Activated T-helper 1 cell treated with anti-CD3 and anti-CD28 coated beads, Interleukin-12 subunit alpha, Interleukin-12 subunit beta, Interleukin-2, Interleukin-4 antibody, amounts not matched to agents 30 ng/mL and 10 ng/mL and 1 ng/mL, durations not matched to agents 14 hours and 24 hours and 36 hours (primary cell): ENCODE measurements around the gene SYT13. TPM values are rescaled to one million over a fixed set of nuclear protein-coding genes. Genes with fewer than 3 reads are reported as not detected.

ENCODE experiments used
- DNase-seq: peaks from one replicate; pipeline ENCODE4 v3.0.0; 2021; ENCODE audit warnings: low spot score
- H3K27ac Mint-ChIP-seq: one replicate; pipeline ENCODE4 v1.8.0; 2021; ENCODE audit warnings: mild to moderate bottlenecking, mixed read lengths
- H3K27me3 Mint-ChIP-seq: one replicate; pipeline ENCODE4 v1.8.0; 2022; ENCODE audit warnings: mild to moderate bottlenecking, moderate library complexity, mixed read lengths; ENCODE audit not compliant: insufficient read depth
- H3K36me3 Mint-ChIP-seq: one replicate; pipeline ENCODE4 v1.8.0; 2021; ENCODE audit warnings: low read depth, mixed read lengths
- H3K4me1 Mint-ChIP-seq: one replicate; pipeline ENCODE4 v1.8.0; 2021; ENCODE audit warnings: low read depth, mixed read lengths
- H3K4me3 Mint-ChIP-seq: one replicate; pipeline ENCODE4 v1.8.0; 2021; ENCODE audit warnings: mild to moderate bottlenecking, moderate library complexity, mixed read lengths
- H3K9me3 Mint-ChIP-seq: one replicate; pipeline ENCODE4 v1.8.0; 2021; ENCODE audit warnings: mixed read lengths
- intact Hi-C: fragments of 100-400 bp; cut with micrococcal nuclease; formaldehyde crosslinking; loops from one replicate; pipeline ENCODE4 v1.15.1; 2024
- total RNA-seq: library from RNA; stranded (reverse); gene quantifications from 2 replicates; pipeline ENCODE4 v1.2.3, GENCODE V29; 2022

SYT13 gene
- total RNA-seq, 1 donor from 2014 or later: not detected

GRCh38 chr11:45247433-45247832, 38.7 kb downstream of the SYT13 start:
- intact Hi-C loops: no loop called here
- no peak for DNase-seq
- Mint-ChIP-seq H3K9me3 (no peaks in the 10 kb centered on the region), H3K36me3 (no peaks in the 10 kb centered on the region), H3K27me3 (peaks cover 2% of the 10 kb centered on the region), H3K27ac (no peak overlapping the region), H3K4me3 (no peak overlapping the region), H3K4me1 (no peaks in the 10 kb centered on the region)

GRCh38 chr11:45246241-45246640, 39.9 kb downstream of the SYT13 start:
- no peak overlapping the region for H3K4me3 Mint-ChIP-seq
- intact Hi-C loops: no loop called here
- H3K36me3 Mint-ChIP-seq: no peaks in the 10 kb centered on the region
- no peak for DNase-seq
- peaks cover 2% of the 10 kb centered on the region for H3K27me3 Mint-ChIP-seq
- no peaks in the 10 kb centered on the region for H3K4me1 Mint-ChIP-seq
- no peak overlapping the region for H3K27ac Mint-ChIP-seq
- H3K9me3 Mint-ChIP-seq: no peaks in the 10 kb centered on the region

GRCh38 chr11:45245218-45246045, 40.7 kb downstream of the SYT13 start:
- no peak for DNase-seq
- Mint-ChIP-seq H3K27ac (no peak overlapping the region), H3K9me3 (no peaks in the 10 kb centered on the region), H3K4me1 (no peaks in the 10 kb centered on the region), H3K36me3 (no peaks in the 10 kb centered on the region), H3K27me3 (peaks cover 4% of the 10 kb centered on the region), H3K4me3 (no peak overlapping the region)
- intact Hi-C loops: no loop called here

- Mint-ChIP-seq H3K27ac (no peak overlapping the region), H3K9me3 (no peaks in the 10 kb centered on the region), H3K4me3 (no peak overlapping the region), H3K4me1 (no peaks in the 10 kb centered on the region), H3K36me3 (no peaks in the 10 kb centered on the region), H3K27me3 (peaks cover 4% of the 10 kb centered on the region)
- no peak for DNase-seq
- intact Hi-C loops: no loop called here
Measured at GRCh38 chr11:45243967-45244366, 42.2 kb downstream of the SYT13 start.

GRCh38 chr11:45239733-45240132, 46.4 kb downstream of the SYT13 start:
- intact Hi-C loops: no loop called here
- no peaks in the 10 kb centered on the region for H3K36me3 Mint-ChIP-seq
- H3K27ac Mint-ChIP-seq: no peak overlapping the region
- no peaks in the 10 kb centered on the region for H3K4me1 Mint-ChIP-seq
- no peak overlapping the region for H3K4me3 Mint-ChIP-seq
- no peak for DNase-seq
- peaks cover 10% of the 10 kb centered on the region for H3K27me3 Mint-ChIP-seq
- no peaks in the 10 kb centered on the region for H3K9me3 Mint-ChIP-seq

GRCh38 chr11:45238724-45239123, 47.4 kb downstream of the SYT13 start:
- peaks cover 10% of the 10 kb centered on the region for H3K27me3 Mint-ChIP-seq
- no peaks in the 10 kb centered on the region for H3K9me3 Mint-ChIP-seq
- H3K4me1 Mint-ChIP-seq: no peaks in the 10 kb centered on the region
- no peaks in the 10 kb centered on the region for H3K36me3 Mint-ChIP-seq
- DNase-seq: no peak
- H3K4me3 Mint-ChIP-seq: no peak overlapping the region
- H3K27ac Mint-ChIP-seq: no peak overlapping the region
- intact Hi-C loops: no loop called here

GRCh38 chr11:45237711-45238315, 48.3 kb downstream of the SYT13 start:
- H3K36me3 Mint-ChIP-seq: no peaks in the 10 kb centered on the region
- no peak overlapping the region for H3K27ac Mint-ChIP-seq
- no peaks in the 10 kb centered on the region for H3K9me3 Mint-ChIP-seq
- no peak for DNase-seq
- H3K4me3 Mint-ChIP-seq: no peak overlapping the region
- no peaks in the 10 kb centered on the region for H3K4me1 Mint-ChIP-seq
- peaks cover 10% of the 10 kb centered on the region for H3K27me3 Mint-ChIP-seq
- intact Hi-C loops: no loop called here

GRCh38 chr11:45234306-45235006, 51.7 kb downstream of the SYT13 start:
- H3K9me3 Mint-ChIP-seq: no peaks in the 10 kb centered on the region
- no peaks in the 10 kb centered on the region for H3K4me1 Mint-ChIP-seq
- peaks cover 7% of the 10 kb centered on the region for H3K27me3 Mint-ChIP-seq
- H3K36me3 Mint-ChIP-seq: no peaks in the 10 kb centered on the region
- no peak overlapping the region for H3K4me3 Mint-ChIP-seq
- DNase-seq: no peak
- no peak overlapping the region for H3K27ac Mint-ChIP-seq
- intact Hi-C loops: no loop called here

GRCh38 chr11:45233804-45234170, 52.4 kb downstream of the SYT13 start:
- Mint-ChIP-seq H3K4me3 (no peak overlapping the region), H3K4me1 (no peaks in the 10 kb centered on the region), H3K27me3 (peaks cover 7% of the 10 kb centered on the region), H3K27ac (no peak overlapping the region), H3K9me3 (no peaks in the 10 kb centered on the region), H3K36me3 (no peaks in the 10 kb centered on the region)
- no peak for DNase-seq
- intact Hi-C loops: no loop called here

GRCh38 chr11:45233121-45233803, 52.9 kb downstream of the SYT13 start:
- Mint-ChIP-seq H3K36me3 (no peaks in the 10 kb centered on the region), H3K27me3 (peaks cover 7% of the 10 kb centered on the region), H3K4me3 (no peak overlapping the region), H3K27ac (no peak overlapping the region), H3K9me3 (no peaks in the 10 kb centered on the region), H3K4me1 (no peaks in the 10 kb centered on the region)
- intact Hi-C loops: no loop called here
- peak; percentile 34 for DNase-seq

- Mint-ChIP-seq H3K27ac (no peak overlapping the region), H3K36me3 (no peaks in the 10 kb centered on the region)
- intact Hi-C loops: no loop called here
Measured at GRCh38 chr11:45232341-45233080, 53.6 kb downstream of the SYT13 start.

GRCh38 chr11:45229401-45230020, 56.6 kb downstream of the SYT13 start:
- Mint-ChIP-seq H3K27me3 (no peaks in the 10 kb centered on the region), H3K4me3 (no peak overlapping the region), H3K36me3 (no peaks in the 10 kb centered on the region), H3K4me1 (no peaks in the 10 kb centered on the region), H3K9me3 (no peaks in the 10 kb centered on the region), H3K27ac (no peak overlapping the region)
- intact Hi-C loops: no loop called here
- no peak for DNase-seq

More at GRCh38 chr11:45232341-45233080, 53.6 kb downstream of the SYT13 start:
- no peaks in the 10 kb centered on the region for H3K4me1 Mint-ChIP-seq
- H3K27me3 Mint-ChIP-seq: peaks cover 7% of the 10 kb centered on the region
- no peak overlapping the region for H3K4me3 Mint-ChIP-seq
- H3K9me3 Mint-ChIP-seq: no peaks in the 10 kb centered on the region
- no peak for DNase-seq
